Peyer's patch (tissue), 4 donors: Measurements from ENCODE around the gene CYP2U1. TPM values are rescaled to one million over a fixed set of nuclear protein-coding genes. Genes with fewer than 3 reads are reported as not detected.
A peak's percentile ranks its signal among the peaks of the same experiment; 100 is the strongest.
"Not testable (repeated sequence)": the region's sequence is repeated elsewhere in the genome, so short reads cannot be mapped to it uniquely, and the experiment has no call there.

Experiments used
- DNase-seq, 3 donors: peaks; one replicate each; pipeline ENCODE4 v3.0.0-alpha.2; 2017 to 2019
- H3K27ac ChIP-seq, 4 donors: fragments of 200-600 bp; sonication (generic); one replicate each; pipeline ENCODE4 v1.5.1; 2016 to 2019
- H3K27me3 ChIP-seq, 2 donors: fragments of 200-600 bp; sonication (generic); one replicate each; pipeline ENCODE4 v1.5.1; 2019
- H3K36me3 ChIP-seq, 3 donors: fragments of 200-600 bp; sonication (generic); one replicate each; pipeline ENCODE4 v1.5.1; 2016 to 2019
- H3K4me1 ChIP-seq, 4 donors: fragments of 200-600 bp; sonication (generic); one replicate each; pipeline ENCODE4 v1.5.1; 2016 to 2019
- H3K4me3 ChIP-seq, 4 donors: fragments of 200-600 bp; sonication (generic); 1 replicate in 3 of 4; 2 replicates in 1 of 4; pipeline ENCODE4 v1.5.1; 2016 to 2019; ENCODE audit warnings: mild to moderate bottlenecking in 1 of 4
- H3K9me3 ChIP-seq, 4 donors: fragments of 200-600 bp; sonication (generic); one replicate each; pipeline ENCODE4 v1.5.1; 2016 to 2019; ENCODE audit warnings: mild to moderate bottlenecking in 1 of 4
- CTCF ChIP-seq, 6 experiments: fragments of 450-650 bp in 4 of 6; fragments of 200-600 bp in 2 of 6; sonication (generic) in 1 of 6; IDR thresholded peaks; one replicate each; pipeline ENCODE4 v1.5.1; 2017 to 2019; ENCODE audit warnings: antibody characterized with exemption in 6 of 6, mild to moderate bottlenecking in 3 of 6, moderate library complexity in 1 of 6
- POLR2A ChIP-seq, 2 donors: fragments of 450-650 bp; IDR thresholded peaks; one replicate each; pipeline ENCODE4 v1.5.1; 2017; ENCODE audit warnings: antibody characterized with exemption in 2 of 2, mild to moderate bottlenecking in 2 of 2, moderate library complexity in 2 of 2
- total RNA-seq, 4 donors: library from RNA; depleted of rRNA; stranded (reverse); fragments of >200 nt; gene quantifications; one replicate each; pipeline ENCODE4 v1.1.0, GENCODE V29; 2016

The CYP2U1 gene
- total RNA-seq, 4 donors from 2014 or later: 4.9 to 14.9 (median 7.7) TPM

- Histone ChIP-seq H3K36me3 (peaks cover 0 to 21% (median 0%) of the 10 kb centered on the region in 3 donors), H3K27ac (peak overlapping the region in 1 of 4 donors; percentile 58), H3K4me1 (no peaks in the 10 kb centered on the region), H3K4me3 (no peak overlapping the region), H3K9me3 (no peaks in the 10 kb centered on the region), H3K27me3 (no peaks in the 10 kb centered on the region)
- no peak for DNase-seq
- TF ChIP-seq CTCF (IDR thresholded peaks at IDR 0.05) (no peak), POLR2A (IDR thresholded peaks at IDR 0.05) (no peak)
Measured at GRCh38 chr4:107900067-107900466, 31.3 kb upstream of the CYP2U1 start.

DNA sequence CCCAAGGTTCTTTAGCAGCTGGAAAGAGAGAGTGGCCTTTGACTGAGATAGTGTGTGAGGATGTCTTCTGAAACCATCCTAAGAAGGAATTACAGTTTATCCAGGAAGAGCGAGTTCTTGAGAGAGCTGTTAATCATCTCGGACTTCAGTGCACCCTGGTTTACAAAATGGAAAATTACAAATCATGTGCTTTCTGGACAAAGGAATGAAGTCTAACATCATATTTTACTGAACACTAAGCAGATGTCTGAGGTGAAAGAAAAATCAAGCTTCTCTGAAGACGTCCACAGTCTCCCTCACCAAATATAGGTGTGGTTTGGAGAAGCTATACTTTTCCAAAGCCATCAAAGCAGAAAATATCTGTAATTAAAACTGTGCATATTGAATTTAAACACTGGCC is 30.8 kb upstream of the CYP2U1 start:
- Histone ChIP-seq H3K36me3 (peaks cover 0 to 24% (median 0%) of the 10 kb centered on the region in 3 donors), H3K9me3 (no peaks in the 10 kb centered on the region), H3K4me3 (no peak overlapping the region), H3K4me1 (no peaks in the 10 kb centered on the region), H3K27me3 (no peaks in the 10 kb centered on the region), H3K27ac (peak overlapping the region in 1 of 4 donors; percentile 58)
- no peak for TF ChIP-seq POLR2A (IDR thresholded peaks at IDR 0.05)
- no peak for DNase-seq

DNA sequence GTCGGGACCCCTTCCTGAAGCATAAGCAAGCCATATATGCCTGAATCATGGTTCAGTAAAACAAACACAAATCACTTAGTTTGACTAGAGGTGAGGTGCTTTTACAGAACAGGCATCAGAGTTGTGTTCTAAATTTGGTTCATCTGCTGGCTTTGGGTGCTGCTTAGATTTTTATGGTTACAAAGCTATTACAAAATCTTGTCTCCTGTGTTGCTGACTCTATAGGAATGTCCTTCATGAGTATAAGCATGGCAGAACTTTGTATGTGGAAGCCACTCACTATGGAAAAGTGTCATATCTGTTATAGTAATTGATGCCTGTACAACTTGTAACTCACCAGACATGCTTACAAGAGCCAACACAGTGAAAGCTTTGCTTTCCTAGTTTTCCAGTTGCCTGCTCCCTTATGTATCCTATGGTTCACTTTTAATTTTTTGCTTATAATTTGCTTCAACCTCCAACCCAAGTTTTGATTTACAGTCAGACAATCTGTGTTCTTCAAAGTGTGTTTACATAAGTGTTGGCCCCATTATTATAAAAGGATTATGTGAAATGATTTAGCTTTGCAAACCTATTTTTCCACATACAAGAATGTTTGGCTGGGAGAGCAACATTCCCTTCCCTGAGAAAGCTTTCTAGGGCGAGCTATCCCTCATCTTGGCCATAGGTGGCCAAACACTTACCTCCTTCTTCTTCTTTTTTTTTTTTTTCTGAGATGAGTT is 30.0 kb upstream of the CYP2U1 start:
- Histone ChIP-seq H3K4me1 (no peaks in the 10 kb centered on the region), H3K4me3 (no peak overlapping the region), H3K9me3 (no peaks in the 10 kb centered on the region), H3K36me3 (peaks cover 0 to 24% (median 0%) of the 10 kb centered on the region in 3 donors), H3K27ac (peak overlapping the region in 1 of 4 donors; percentile 58), H3K27me3 (no peaks in the 10 kb centered on the region)
- no peak for TF ChIP-seq CTCF (IDR thresholded peaks at IDR 0.05)
- no peak for TF ChIP-seq POLR2A (IDR thresholded peaks at IDR 0.05)
- no peak for DNase-seq

- Histone ChIP-seq H3K27me3 (no peaks in the 10 kb centered on the region), H3K36me3 (peaks cover 0 to 24% (median 0%) of the 10 kb centered on the region in 3 donors), H3K9me3 (no peaks in the 10 kb centered on the region), H3K27ac (peak overlapping the region in 1 of 4 donors; percentile 13), H3K4me3 (no peak overlapping the region), H3K4me1 (no peaks in the 10 kb centered on the region)
- no peak for DNase-seq
- TF ChIP-seq POLR2A (IDR thresholded peaks at IDR 0.05) (no peak), CTCF (IDR thresholded peaks at IDR 0.05) (no peak)
Measured at GRCh38 chr4:107902715-107903114, 28.6 kb upstream of the CYP2U1 start.

GRCh38 chr4:107905082-107905481 is 26.3 kb upstream of the CYP2U1 start:
- H3K27ac ChIP-seq, H3K4me3 ChIP-seq, H3K4me1 ChIP-seq, H3K27me3 ChIP-seq, H3K9me3 ChIP-seq, DNase-seq: not testable (repeated sequence)
- peaks cover 0 to 28% (median 0%) of the 10 kb centered on the region in 3 donors for H3K36me3 ChIP-seq

DNA sequence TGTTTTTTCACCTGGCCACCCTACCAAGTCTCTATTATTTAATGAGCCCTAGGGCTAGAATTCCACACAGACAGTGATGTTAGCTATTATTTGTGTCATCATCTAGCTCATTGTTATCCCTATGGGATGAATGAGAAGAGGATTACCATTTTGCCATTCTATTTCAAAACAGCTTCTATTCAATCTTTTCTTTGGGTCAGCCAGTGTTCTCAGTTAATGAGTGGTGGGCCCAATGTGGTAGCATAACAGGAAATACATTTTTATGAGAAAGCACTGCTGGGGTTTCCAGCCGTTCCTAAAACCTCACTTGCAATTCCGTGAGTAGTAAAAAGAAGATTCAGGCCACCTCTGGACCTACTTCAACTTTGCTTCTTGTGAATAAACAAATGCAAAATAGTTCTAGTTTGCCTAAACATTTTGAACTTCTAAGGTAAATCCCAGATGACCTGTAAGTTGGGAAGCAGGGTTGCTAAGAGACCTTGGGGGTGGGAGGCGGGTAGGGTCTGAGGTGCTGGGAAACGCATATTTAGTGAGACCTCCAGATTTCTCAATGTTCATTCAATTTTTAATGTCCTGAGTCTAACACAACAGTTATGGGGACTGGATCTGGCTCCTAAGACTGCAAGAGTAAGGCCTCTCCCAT is 24.8 kb upstream of the CYP2U1 start:
- no peak for DNase-seq
- Histone ChIP-seq H3K4me3 (no peak overlapping the region), H3K27me3 (no peaks in the 10 kb centered on the region), H3K4me1 (no peaks in the 10 kb centered on the region), H3K36me3 (peaks cover 0 to 39% (median 0%) of the 10 kb centered on the region in 3 donors), H3K27ac (no peak overlapping the region), H3K9me3 (no peaks in the 10 kb centered on the region)
- TF ChIP-seq POLR2A (IDR thresholded peaks at IDR 0.05) (no peak), CTCF (IDR thresholded peaks at IDR 0.05) (no peak)
